Ovary (tissue), 9 donors: ENCODE measurements around the gene HIRIP3. TPM values are rescaled to one million over a fixed set of nuclear protein-coding genes. Genes with fewer than 3 reads are reported as not detected.

Source experiments
- DNase-seq, 5 donors: peaks; one replicate each; pipeline ENCODE4 v3.0.0-alpha.2; 2019 to 2020
- H3K27ac ChIP-seq, 2 donors: fragments of 200-600 bp; one replicate each; pipeline versions ENCODE4 v1.5.1 to v1.8.0; 2019 to 2022
- H3K27me3 ChIP-seq: fragments of 200-600 bp; one replicate; pipeline ENCODE4 v1.8.0; 2022
- H3K36me3 ChIP-seq: fragments of 200-600 bp; sonication (generic); one replicate; pipeline ENCODE4 v1.5.1; 2019
- H3K4me1 ChIP-seq: one replicate; pipeline ENCODE4 v1.8.1; 2013; ENCODE audit warnings: mild to moderate bottlenecking, moderate library complexity; ENCODE audit not compliant: insufficient read depth
- H3K4me3 ChIP-seq: fragments of 200-600 bp; sonication (generic); one replicate; pipeline ENCODE4 v1.5.1; 2017
- H3K9me3 ChIP-seq, 2 donors: fragments of 200-600 bp in 1 of 2; sonication (generic) in 1 of 2; one replicate each; pipeline versions ENCODE4 v1.5.1 to v1.8.1; 2013 to 2019; ENCODE audit warnings: mild to moderate bottlenecking in 1 of 2, moderate library complexity in 1 of 2
- EP300 ChIP-seq: sonication (generic); formaldehyde crosslinking; IDR thresholded peaks from one replicate; pipeline ENCODE4 v1.6.1; 2017; ENCODE audit warnings: antibody characterized with exemption
- POLR2A ChIP-seq: fragments of 450-650 bp; IDR thresholded peaks from one replicate; pipeline ENCODE4 v1.6.1; 2017; ENCODE audit warnings: antibody characterized with exemption, mild to moderate bottlenecking, moderate library complexity
- WGBS, 3 donors: extraction: QIAGEN DNeasy Blood & Tissue Kit in 1 of 3; methylation state at CpG; one replicate each; pipeline versions ENCODE4 v1.1.5 to v1.1.7; 2013 to 2017; 5-methylcytosine and 5-hydroxymethylcytosine counted together
- intact Hi-C, 4 donors: fragments of 100-400 bp; cut with DNase I; formaldehyde crosslinking; loops; one replicate each; pipeline versions ENCODE4 v1.11.0 to v1.15.1; 2022 to 2023
- polyA plus RNA-seq, 2 donors: library from polyadenylated mRNA; stranded (reverse); fragments of 200-250 nt in 1 of 2; fragments of 350-450 nt in 1 of 2; fragmentation: Illumina TruSeq in 1 of 2; extraction: RNeasy Lipid Tissue Mini Kit (QIAGEN cat#74804) in 1 of 2; gene quantifications; one replicate each; pipeline ENCODE4 v1.2.3, GENCODE V29; 2013 to 2014
- total RNA-seq, 7 donors: library from RNA; depleted of rRNA in 2 of 7; stranded (reverse); fragments of >200 nt in 2 of 7; fragmentation: NEBNext Ultra II Directional in 3 of 7; extraction: Animal tissue kit (Norgen Biotek cat#: 25700) in 3 of 7; gene quantifications; one replicate each; pipeline versions ENCODE4 v1.1.0 to v1.2.4, GENCODE V29; 2016 to 2023
- TF ChIP-seq, protein P1 (sequence below), 3 donors: fragments of 450-650 bp in 2 of 3; fragments of 200-600 bp in 1 of 3; IDR thresholded peaks; one replicate each; pipeline versions ENCODE4 v1.5.1 to v1.8.0; 2016 to 2022; ENCODE audit warnings: antibody characterized with exemption in 3 of 3, mild to moderate bottlenecking in 1 of 3
- donor health status: DM: no; HTN: no; CAD: no; lungs with moderate emphysema.
- donor health status: DM: no; HTN: no; CAD: no.
- donor health status: Bipolar disorder and iron deficiency.
- donor health status: DM: yes; HTN: yes; CAD: no.
- donor health status: DM: no; HTN: no; CAD: no.
- donor health status: DM: yes; HTN: yes; CAD: no.

Gene HIRIP3
- total and polyA plus RNA-seq, 9 donors, result 11.8 to 22.7 (median 17.1) TPM

- intact Hi-C loops, result no loop called here
- WGBS, 3 donors, result 83 to 89% (median 86%) methylated on average over 2 of the region's 2 CpGs
- H3K9me3 ChIP-seq, result no peaks in the 10 kb centered on the region
- TF ChIP-seq POLR2A (no peak), EP300 (no peak)
- TF ChIP-seq, protein P1, sequence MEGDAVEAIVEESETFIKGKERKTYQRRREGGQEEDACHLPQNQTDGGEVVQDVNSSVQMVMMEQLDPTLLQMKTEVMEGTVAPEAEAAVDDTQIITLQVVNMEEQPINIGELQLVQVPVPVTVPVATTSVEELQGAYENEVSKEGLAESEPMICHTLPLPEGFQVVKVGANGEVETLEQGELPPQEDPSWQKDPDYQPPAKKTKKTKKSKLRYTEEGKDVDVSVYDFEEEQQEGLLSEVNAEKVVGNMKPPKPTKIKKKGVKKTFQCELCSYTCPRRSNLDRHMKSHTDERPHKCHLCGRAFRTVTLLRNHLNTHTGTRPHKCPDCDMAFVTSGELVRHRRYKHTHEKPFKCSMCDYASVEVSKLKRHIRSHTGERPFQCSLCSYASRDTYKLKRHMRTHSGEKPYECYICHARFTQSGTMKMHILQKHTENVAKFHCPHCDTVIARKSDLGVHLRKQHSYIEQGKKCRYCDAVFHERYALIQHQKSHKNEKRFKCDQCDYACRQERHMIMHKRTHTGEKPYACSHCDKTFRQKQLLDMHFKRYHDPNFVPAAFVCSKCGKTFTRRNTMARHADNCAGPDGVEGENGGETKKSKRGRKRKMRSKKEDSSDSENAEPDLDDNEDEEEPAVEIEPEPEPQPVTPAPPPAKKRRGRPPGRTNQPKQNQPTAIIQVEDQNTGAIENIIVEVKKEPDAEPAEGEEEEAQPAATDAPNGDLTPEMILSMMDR (IDR thresholded peaks at IDR 0.05), result no peak
- no peak overlapping the region for H3K4me3 ChIP-seq
- no peaks in the 10 kb centered on the region for H3K27me3 ChIP-seq
- H3K4me1 ChIP-seq, result peaks cover 6% of the 10 kb centered on the region
- DNase-seq, result no peak
- H3K36me3 ChIP-seq, result no peaks in the 10 kb centered on the region
- H3K27ac ChIP-seq, result no peak overlapping the region
Measured at GRCh38 chr16:29947897-29948296, 47.5 kb downstream of the HIRIP3 start.

GRCh38 chr16:29943846-29944799 lies 51.3 kb downstream of the HIRIP3 start:
- H3K27me3 ChIP-seq, result no peaks in the 10 kb centered on the region
- no peak overlapping the region for H3K4me3 ChIP-seq
- TF ChIP-seq EP300 (no peak), POLR2A (no peak)
- TF ChIP-seq, protein P1 (IDR thresholded peaks at IDR 0.05), result no peak
- no peaks in the 10 kb centered on the region for H3K9me3 ChIP-seq
- H3K27ac ChIP-seq, result peak overlapping the region in 1 of 2 donors; percentile 47
- H3K4me1 ChIP-seq, result peaks cover 6% of the 10 kb centered on the region
- H3K36me3 ChIP-seq, result no peaks in the 10 kb centered on the region
- intact Hi-C loops, result no loop called here
- peak in 4 of 5 donors; percentile 56 to 70 (median 63) for DNase-seq
- 13 to 16% (median 15%) methylated on average over 11 of the region's 11 CpGs for WGBS, 3 donors

Other genes with a start within 250 kb of the HIRIP3 start
- under 1 TPM; 0.12 to 0.72 (median 0.30) TPM for gene C16orf54, start 249.6 kb downstream of the HIRIP3 start, total RNA-seq
- gene C16orf54, start 249.6 kb downstream of the HIRIP3 start, polyA plus RNA-seq, result 1 to 10 TPM in 1 of 2 donors, under 1 TPM in 1; 0.16 to 1.7 TPM
- under 1 TPM in 3 of 7 donors, not detected in 4; 0.07 to 0.48 (median 0.15) TPM for gene ZG16, start 217.4 kb downstream of the HIRIP3 start, total RNA-seq
- not detected for gene ZG16, start 217.4 kb downstream of the HIRIP3 start, polyA plus RNA-seq
- gene KIF22, start 204.9 kb downstream of the HIRIP3 start, total RNA-seq, result 10 to 100 TPM; 15.9 to 31.0 (median 20.7) TPM
- 10 to 100 TPM; 14.4 to 30.6 TPM for gene KIF22, start 204.9 kb downstream of the HIRIP3 start, polyA plus RNA-seq
- 100 to 1,000 TPM in 5 of 7 donors, 10 to 100 TPM in 2; 50.6 to 256 (median 192) TPM for gene MAZ, start 189.1 kb downstream of the HIRIP3 start, total RNA-seq
- gene MAZ, start 189.1 kb downstream of the HIRIP3 start, polyA plus RNA-seq, result 100 to 1,000 TPM; 105 to 152 TPM
- gene PRRT2, start 183.4 kb downstream of the HIRIP3 start, total RNA-seq, result 10 to 100 TPM; 26.0 to 64.5 (median 36.0) TPM
- gene PRRT2, start 183.4 kb downstream of the HIRIP3 start, polyA plus RNA-seq, result 10 to 100 TPM in 1 of 2 donors, 1 to 10 TPM in 1; 6.3 to 28.6 TPM
- gene PAGR1, start 179.5 kb downstream of the HIRIP3 start, total RNA-seq, result 10 to 100 TPM; 41.3 to 83.6 (median 66.6) TPM
- 10 to 100 TPM; 13.9 to 63.3 TPM for gene PAGR1, start 179.5 kb downstream of the HIRIP3 start, polyA plus RNA-seq
- 100 to 1,000 TPM in 6 of 7 donors, 10 to 100 TPM in 1; 74.2 to 191 (median 138) TPM for gene MVP, start 175.2 kb downstream of the HIRIP3 start, total RNA-seq
- 10 to 100 TPM; 56.4 to 93.3 TPM for gene MVP, start 175.2 kb downstream of the HIRIP3 start, polyA plus RNA-seq
- gene CDIPT, start 132.4 kb downstream of the HIRIP3 start, total RNA-seq, result 100 to 1,000 TPM in 4 of 7 donors, 10 to 100 TPM in 3; 88.2 to 121 (median 110) TPM
- 100 to 1,000 TPM in 1 of 2 donors, 10 to 100 TPM in 1; 47.6 to 145 TPM for gene CDIPT, start 132.4 kb downstream of the HIRIP3 start, polyA plus RNA-seq
- gene SEZ6L2, start 96.1 kb downstream of the HIRIP3 start, total RNA-seq, result 10 to 100 TPM in 1 of 7 donors, 1 to 10 TPM in 5, under 1 TPM in 1; 0.73 to 13.3 (median 3.1) TPM
- 1 to 10 TPM; 2.9 to 5.1 TPM for gene SEZ6L2, start 96.1 kb downstream of the HIRIP3 start, polyA plus RNA-seq
- gene ASPHD1, start 95.1 kb downstream of the HIRIP3 start, total RNA-seq, result 1 to 10 TPM in 5 of 7 donors, under 1 TPM in 1, not detected in 1; 0.53 to 7.8 (median 1.6) TPM
- 1 to 10 TPM in 1 of 2 donors, under 1 TPM in 1; 0.38 to 1.1 TPM for gene ASPHD1, start 95.1 kb downstream of the HIRIP3 start, polyA plus RNA-seq
- 10 to 100 TPM; 18.4 to 36.8 (median 25.5) TPM for gene KCTD13, start 69.4 kb downstream of the HIRIP3 start, total RNA-seq
- 10 to 100 TPM in 1 of 2 donors, 1 to 10 TPM in 1; 7.0 to 16.3 TPM for gene KCTD13, start 69.4 kb downstream of the HIRIP3 start, polyA plus RNA-seq
- 100 to 1,000 TPM in 3 of 7 donors, 10 to 100 TPM in 4; 81.3 to 143 (median 87.4) TPM for gene TMEM219, start 33.5 kb downstream of the HIRIP3 start, total RNA-seq
- gene TMEM219, start 33.5 kb downstream of the HIRIP3 start, polyA plus RNA-seq, result 100 to 1,000 TPM in 1 of 2 donors, 10 to 100 TPM in 1; 84.1 to 124 TPM
- gene TAOK2, start 21.7 kb downstream of the HIRIP3 start, total RNA-seq, result 10 to 100 TPM; 24.8 to 54.0 (median 43.9) TPM
- gene TAOK2, start 21.7 kb downstream of the HIRIP3 start, polyA plus RNA-seq, result 10 to 100 TPM; 19.4 to 33.2 TPM
- gene INO80E, start 624 bp upstream of the HIRIP3 start, total RNA-seq, result 10 to 100 TPM; 23.8 to 71.1 (median 55.5) TPM
- gene INO80E, start 624 bp upstream of the HIRIP3 start, polyA plus RNA-seq, result 10 to 100 TPM; 38.8 to 81.6 TPM
- gene DOC2A, start 15.4 kb upstream of the HIRIP3 start, total RNA-seq, result 1 to 10 TPM; 1.4 to 7.2 (median 4.7) TPM
- 1 to 10 TPM; 1.5 to 3.2 TPM for gene DOC2A, start 15.4 kb upstream of the HIRIP3 start, polyA plus RNA-seq
- not detected for gene C16orf92, start 27.6 kb upstream of the HIRIP3 start, total RNA-seq
- gene C16orf92, start 27.6 kb upstream of the HIRIP3 start, polyA plus RNA-seq, result not detected
- under 1 TPM in 1 of 7 donors, not detected in 6; 0.15 TPM for gene TLCD3B, start 35.7 kb upstream of the HIRIP3 start, total RNA-seq
- gene TLCD3B, start 35.7 kb upstream of the HIRIP3 start, polyA plus RNA-seq, result not detected
- gene ALDOA, start 70.1 kb upstream of the HIRIP3 start, total RNA-seq, result 1,000 to 10,000 TPM in 1 of 7 donors, 100 to 1,000 TPM in 6; 395 to 1,259 (median 847) TPM
- 100 to 1,000 TPM; 252 to 522 TPM for gene ALDOA, start 70.1 kb upstream of the HIRIP3 start, polyA plus RNA-seq
- 10 to 100 TPM; 21.9 to 55.8 (median 49.1) TPM for gene PPP4C, start 80.4 kb upstream of the HIRIP3 start, total RNA-seq
- 10 to 100 TPM; 13.7 to 58.8 TPM for gene PPP4C, start 80.4 kb upstream of the HIRIP3 start, polyA plus RNA-seq
- gene TBX6, start 96.3 kb upstream of the HIRIP3 start, total RNA-seq, result 1 to 10 TPM in 3 of 7 donors, under 1 TPM in 4; 0.23 to 1.5 (median 0.75) TPM
- 1 to 10 TPM in 1 of 2 donors, under 1 TPM in 1; 0.08 to 1.1 TPM for gene TBX6, start 96.3 kb upstream of the HIRIP3 start, polyA plus RNA-seq
- gene YPEL3, start 100.6 kb upstream of the HIRIP3 start, total RNA-seq, result 10 to 100 TPM; 12.7 to 94.9 (median 63.1) TPM
- gene YPEL3, start 100.6 kb upstream of the HIRIP3 start, polyA plus RNA-seq, result 100 to 1,000 TPM in 1 of 2 donors, 10 to 100 TPM in 1; 30.2 to 134 TPM
- 1 to 10 TPM; 2.6 to 7.5 (median 4.6) TPM for gene GDPD3, start 117.9 kb upstream of the HIRIP3 start, total RNA-seq
- gene GDPD3, start 117.9 kb upstream of the HIRIP3 start, polyA plus RNA-seq, result 1 to 10 TPM; 3.7 to 4.4 TPM
- 100 to 1,000 TPM in 5 of 7 donors, 10 to 100 TPM in 2; 41.7 to 136 (median 115) TPM for gene MAPK3, start 127.6 kb upstream of the HIRIP3 start, total RNA-seq
- gene MAPK3, start 127.6 kb upstream of the HIRIP3 start, polyA plus RNA-seq, result 100 to 1,000 TPM; 116 to 171 TPM
- gene CORO1A, start 188.0 kb upstream of the HIRIP3 start, total RNA-seq, result 10 to 100 TPM in 4 of 7 donors, 1 to 10 TPM in 3; 6.7 to 33.3 (median 14.1) TPM
- 10 to 100 TPM in 1 of 2 donors, 1 to 10 TPM in 1; 1.6 to 12.2 TPM for gene CORO1A, start 188.0 kb upstream of the HIRIP3 start, polyA plus RNA-seq
- gene BOLA2B, start 198.0 kb upstream of the HIRIP3 start, total RNA-seq, result 100 to 1,000 TPM in 1 of 7 donors, 10 to 100 TPM in 6; 21.3 to 106 (median 40.1) TPM
- gene BOLA2B, start 198.0 kb upstream of the HIRIP3 start, polyA plus RNA-seq, result 10 to 100 TPM; 10.0 to 43.9 TPM
- gene SLX1A, start 198.3 kb upstream of the HIRIP3 start, total RNA-seq, result 10 to 100 TPM in 6 of 7 donors, 1 to 10 TPM in 1; 9.3 to 60.9 (median 33.9) TPM
- 10 to 100 TPM in 1 of 2 donors, 1 to 10 TPM in 1; 3.5 to 12.5 TPM for gene SLX1A, start 198.3 kb upstream of the HIRIP3 start, polyA plus RNA-seq
- 10 to 100 TPM in 4 of 7 donors, 1 to 10 TPM in 3; 4.1 to 12.5 (median 10.5) TPM for gene SULT1A3, start 203.6 kb upstream of the HIRIP3 start, total RNA-seq
- 10 to 100 TPM in 1 of 2 donors, 1 to 10 TPM in 1; 9.9 to 10.0 TPM for gene SULT1A3, start 203.6 kb upstream of the HIRIP3 start, polyA plus RNA-seq